NCI-H460 (cell line): ENCODE results near the gene TMEM107. TPM values are rescaled to one million over a fixed set of nuclear protein-coding genes. Genes with fewer than 3 reads are reported as not detected.

Source experiments
- total RNA-seq: library from RNA; depleted of rRNA; stranded (reverse); fragments of >200 nt; shearing (Covaris generic); gene quantifications from 2 replicates; pipeline ENCODE4 v1.2.3, GENCODE V29; 2014; rRNA removed

Gene TMEM107
- total RNA-seq, 1 experiment from 2014 or later = 27.9 TPM

Other genes starting within 250 kb of the TMEM107 start
- gene KCNAB3, start 246.5 kb downstream of the TMEM107 start, total RNA-seq = 0.32 and 1.9 TPM in 2 replicates
- 17.5 and 21.4 TPM in 2 replicates for gene TRAPPC1, start 244.4 kb downstream of the TMEM107 start, total RNA-seq
- 21.0 and 23.9 TPM in 2 replicates for gene CNTROB, start 244.2 kb downstream of the TMEM107 start, total RNA-seq
- gene GUCY2D, start 173.8 kb downstream of the TMEM107 start, total RNA-seq = 0.02 TPM in 1 of 2 replicates, not detected in the other
- gene ALOX15B, start 137.3 kb downstream of the TMEM107 start, total RNA-seq = not detected in 2 replicates
- 0.64 and 0.69 TPM in 2 replicates for gene ALOX12B, start 88.7 kb downstream of the TMEM107 start, total RNA-seq
- gene ALOXE3, start 57.9 kb downstream of the TMEM107 start, total RNA-seq = 0.06 TPM in 1 of 2 replicates, not detected in the other
- 9.0 and 9.4 TPM in 2 replicates for gene HES7, start 52.3 kb downstream of the TMEM107 start, total RNA-seq
- gene PER1, start 24.0 kb downstream of the TMEM107 start, total RNA-seq = 4.6 and 6.5 TPM in 2 replicates
- gene VAMP2, start 13.4 kb downstream of the TMEM107 start, total RNA-seq = 6.0 and 8.0 TPM in 2 replicates
- gene BORCS6, start 13.8 kb upstream of the TMEM107 start, total RNA-seq = 4.0 and 5.5 TPM in 2 replicates
- 64.1 and 69.2 TPM in 2 replicates for gene AURKB, start 34.2 kb upstream of the TMEM107 start, total RNA-seq
- gene CTC1, start 71.7 kb upstream of the TMEM107 start, total RNA-seq = 14.2 and 16.2 TPM in 2 replicates
- gene PFAS, start 72.9 kb upstream of the TMEM107 start, total RNA-seq = 54.7 and 57.4 TPM in 2 replicates
- 32.1 and 41.2 TPM in 2 replicates for gene RANGRF, start 112.3 kb upstream of the TMEM107 start, total RNA-seq
- gene SLC25A35, start 119.0 kb upstream of the TMEM107 start, total RNA-seq = 1.7 and 2.5 TPM in 2 replicates
- gene ARHGEF15, start 133.9 kb upstream of the TMEM107 start, total RNA-seq = not detected in 2 replicates
- not detected in 2 replicates for gene ODF4, start 163.5 kb upstream of the TMEM107 start, total RNA-seq
- gene RPL26, start 206.8 kb upstream of the TMEM107 start, total RNA-seq = 7,995 and 8,048 TPM in 2 replicates
- gene RNF222, start 221.4 kb upstream of the TMEM107 start, total RNA-seq = not detected in 2 replicates